Renal pelvis (tissue), 4 donors: ENCODE measurements around the gene SSH3. TPM values are rescaled to one million over a fixed set of nuclear protein-coding genes. Genes with fewer than 3 reads are reported as not detected.
A peak's percentile ranks its signal among the peaks of the same experiment; 100 is the strongest.

ENCODE experiments used
- DNase-seq: peaks from one replicate; pipeline ENCODE4 v3.0.0-alpha.2; 2013
- polyA plus RNA-seq, 3 donors: library from polyadenylated mRNA; unstranded; fragments of 120-200 nt; gene quantifications; one replicate each; pipeline ENCODE4 v1.2.1, GENCODE V29; 2013; ENCODE audit not compliant: insufficient read length in 3 of 3

SSH3 gene
- polyA plus RNA-seq, 3 donors: 26.5 to 31.0 (median 29.8) TPM

GRCh38 chr11:67266449-67267187 is 36.7 kb upstream of the SSH3 start, which contains the start of gene GRK2:
TSS of gene GRK2 (plus strand) at chr11:67266473. CDS start at chr11:67266700, 227 bp downstream.
- DNase-seq: no peak

GRCh38 chr11:67267188-67268080 is 35.9 kb upstream of the SSH3 start:
- DNase-seq: no peak

DNA sequence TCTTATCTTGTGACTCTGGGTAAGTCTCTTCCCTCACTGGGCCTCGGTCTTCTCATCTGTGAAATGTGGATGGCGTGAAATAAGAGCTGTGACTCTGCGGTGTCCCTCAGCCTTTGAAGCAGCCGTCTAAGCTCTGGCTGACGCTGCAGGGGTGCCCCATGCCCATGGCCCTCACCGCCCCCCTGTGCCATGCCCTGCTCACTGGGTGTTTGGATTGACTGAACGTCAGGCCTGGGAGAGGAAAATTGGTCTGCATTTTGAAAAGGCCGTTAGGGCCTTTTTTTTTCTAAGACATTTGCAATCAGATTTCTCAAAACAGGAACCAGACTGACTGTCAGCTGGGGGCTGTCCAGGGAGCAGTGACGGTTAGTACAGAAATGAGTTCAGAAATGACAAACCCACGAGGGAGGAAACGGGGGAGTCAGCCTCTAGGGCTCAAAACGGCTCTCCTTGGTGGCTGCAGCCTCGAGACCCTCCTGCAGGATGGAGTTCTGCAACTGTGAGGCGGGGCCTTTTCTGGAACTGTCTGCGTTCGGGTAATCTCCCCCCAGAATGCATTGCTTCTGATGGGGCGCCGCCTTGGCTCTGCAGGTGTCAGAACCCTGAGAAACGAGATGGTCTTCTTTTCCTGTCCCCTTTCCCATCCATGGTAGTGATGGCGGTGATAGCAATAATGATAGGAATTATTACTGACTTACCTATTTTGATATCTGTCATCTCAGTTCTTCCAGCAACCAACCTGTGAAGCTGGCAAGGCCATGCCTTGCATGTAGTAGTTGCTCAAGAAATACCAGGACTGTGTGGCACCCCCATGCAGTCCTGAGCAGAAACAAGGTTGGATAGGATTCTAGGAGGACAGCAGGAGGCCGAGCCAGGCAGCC is 35.0 kb upstream of the SSH3 start:
- no peak for DNase-seq

DNA sequence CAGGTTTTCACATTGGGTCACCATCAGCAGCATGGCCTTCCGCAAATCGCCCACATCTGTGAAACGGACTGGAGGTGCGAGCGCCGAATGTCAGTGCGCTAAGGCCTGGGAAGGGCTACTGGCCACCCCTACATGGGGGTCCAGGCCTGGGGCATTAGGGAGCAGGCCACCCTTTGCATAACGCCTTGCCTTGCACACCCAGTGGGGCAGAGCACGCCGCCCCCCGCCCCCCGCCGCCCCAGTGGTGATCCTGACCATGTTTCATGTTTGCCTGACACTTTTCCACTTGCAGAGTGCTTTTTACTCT is 34.4 kb upstream of the SSH3 start:
- DNase-seq: no peak

GRCh38 chr11:67269401-67270255 is 33.7 kb upstream of the SSH3 start:
- DNase-seq: no peak

DNA sequence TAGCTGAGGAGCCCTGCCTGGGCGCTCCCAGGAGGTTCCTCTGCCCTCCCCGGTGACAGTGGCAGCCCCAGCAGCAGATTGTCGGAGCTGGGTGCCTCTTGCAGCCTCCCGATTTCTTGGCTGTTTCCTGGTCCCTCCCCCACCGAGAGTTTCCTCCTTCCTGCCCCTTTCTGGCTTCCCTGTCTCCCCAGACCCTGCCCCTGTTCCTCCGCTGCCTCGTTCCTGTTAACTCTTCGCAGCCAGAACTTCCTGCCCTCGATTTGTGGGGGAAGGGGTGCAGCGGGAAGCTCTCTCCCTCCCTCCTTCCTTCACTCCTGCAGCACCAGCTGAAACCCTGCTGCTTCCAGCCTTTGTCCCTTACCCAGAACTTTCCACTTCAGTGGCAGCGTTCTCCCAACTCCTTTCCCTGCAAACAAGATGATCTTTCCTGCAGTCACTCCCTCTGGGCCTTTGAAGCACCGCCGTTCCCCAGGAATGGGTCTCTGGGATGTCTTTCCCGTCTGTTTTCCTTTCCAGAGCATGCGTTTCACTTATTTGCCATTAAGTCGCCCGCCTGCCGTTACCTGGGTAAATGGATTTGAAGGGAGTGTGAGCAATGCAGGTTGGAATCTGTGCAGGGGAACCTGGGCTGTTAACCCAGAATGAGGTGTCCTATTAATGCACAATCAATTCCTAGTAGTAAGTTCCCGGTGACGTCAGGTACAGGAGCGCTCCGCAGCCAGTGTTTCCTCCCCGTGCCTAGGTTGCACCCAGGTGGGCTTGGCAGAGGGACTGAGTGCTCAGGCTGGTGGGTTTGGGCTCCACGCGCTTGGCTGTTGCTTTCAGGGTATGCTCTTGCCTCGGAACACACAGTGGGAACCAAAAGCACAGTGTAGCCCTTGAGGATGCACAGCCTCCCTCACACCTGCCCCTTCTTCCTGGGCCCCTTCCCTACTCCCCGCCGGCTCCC is 32.8 kb upstream of the SSH3 start:
- DNase-seq: peak; percentile 83

- no peak for DNase-seq
Observed at GRCh38 chr11:67271205-67271540, 32.2 kb upstream of the SSH3 start.

- DNase-seq: no peak
Observed at GRCh38 chr11:67271541-67272284, 31.6 kb upstream of the SSH3 start.

DNA sequence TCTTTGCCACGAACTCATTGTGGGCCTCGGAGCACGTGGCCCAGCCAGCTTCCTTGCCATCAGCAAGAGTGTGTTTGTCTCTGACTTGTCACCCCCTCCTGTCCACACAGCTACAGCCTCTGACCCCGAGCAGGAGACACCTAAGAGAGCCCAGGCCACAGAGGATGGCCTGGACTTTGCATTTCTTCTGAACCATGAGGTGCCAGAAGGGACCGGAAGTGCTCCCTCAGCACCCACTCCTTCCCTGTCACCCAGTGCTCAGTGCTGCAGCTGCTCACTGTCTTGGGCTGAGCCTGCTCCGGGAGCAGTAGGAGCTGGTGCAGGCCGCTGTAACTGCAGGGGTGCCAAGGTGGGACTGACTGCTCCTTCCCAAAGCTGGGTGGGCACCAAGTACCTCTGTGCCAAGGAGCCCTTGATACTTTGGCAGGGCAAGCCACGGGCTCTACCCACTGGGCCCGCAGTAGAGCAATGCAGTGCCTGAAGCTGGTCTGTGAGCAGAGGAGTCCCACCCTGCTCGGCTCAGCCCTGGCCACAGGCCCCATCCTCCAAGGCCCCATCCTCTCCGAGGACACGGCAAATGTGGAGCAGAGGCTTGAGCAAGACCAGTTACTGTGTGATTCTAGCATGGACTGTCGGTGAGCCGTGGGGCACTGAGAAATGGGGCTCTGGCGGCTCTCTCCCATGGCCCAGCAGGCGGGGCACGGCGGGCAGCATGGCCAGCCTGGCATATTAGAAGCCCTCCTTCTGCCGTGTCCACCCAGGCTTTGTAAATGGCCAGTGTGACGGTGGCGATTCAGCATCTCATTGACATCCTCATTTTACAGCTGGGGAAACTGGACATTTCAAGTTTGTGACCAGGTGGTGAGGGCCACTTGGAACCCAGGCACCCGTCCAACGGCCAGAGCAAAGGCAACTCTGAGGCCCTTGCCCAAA is 30.7 kb upstream of the SSH3 start:
- DNase-seq: no peak

- DNase-seq: no peak
Observed at GRCh38 chr11:67273260-67273990, 29.9 kb upstream of the SSH3 start.

- DNase-seq: no peak
Observed at GRCh38 chr11:67274768-67275605, 28.3 kb upstream of the SSH3 start.

GRCh38 chr11:67275606-67276409 is 27.5 kb upstream of the SSH3 start:
- DNase-seq: no peak

- no peak for DNase-seq
Observed at GRCh38 chr11:67276781-67277230, 26.5 kb upstream of the SSH3 start.

- no peak for DNase-seq
Observed at GRCh38 chr11:67277231-67277961, 25.9 kb upstream of the SSH3 start.
